Keratinocyte (primary cell): ENCODE results near the gene GREB1.

Source experiments
- CTCF ChIP-seq, 3 experiments: IDR thresholded peaks in 1 of 3; conservative IDR thresholded peaks in 1 of 3; optimal IDR thresholded peaks in 1 of 3; 2 replicates in 2 of 3; 3 replicates in 1 of 3; pipeline versions ENCODE3 to v1.5.1; 2011; ENCODE audit warnings: low read length in 3 of 3, mild to moderate bottlenecking in 3 of 3, moderate library complexity in 2 of 3, control low read depth in 1 of 3, inconsistent platforms in 1 of 3; ENCODE audit not compliant: insufficient read depth in 2 of 3; ENCODE audit errors: extremely low read depth in 1 of 3
- EZH2 ChIP-seq: IDR thresholded peaks from one replicate; pipeline ENCODE4 v1.6.1; 2012; ENCODE audit warnings: inconsistent platforms, mild to moderate bottlenecking, low read length, moderate library complexity

GRCh38 chr2:11687736-11688135 is 153.9 kb downstream of the GREB1 start:
- TF ChIP-seq CTCF (optimal IDR thresholded peaks at IDR 0.05 in 1 of 3, IDR thresholded peaks at IDR 0.05 in 1 of 3, conservative IDR thresholded peaks at IDR 0.05 in 1 of 3; ENCODE audit: extremely low read depth in 1 of 3, insufficient read depth in 2 of 3, low read length in 3 of 3) (no peak), EZH2 (no peak)
